ENCODE measurements around the gene C3AR1. TPM values are rescaled to one million over a fixed set of nuclear protein-coding genes. Genes with fewer than 3 reads are reported as not detected.
"Not testable (repeated sequence)": the region's sequence is repeated elsewhere in the genome, so short reads cannot be mapped to it uniquely, and the experiment has no call there.

The C3AR1 gene
- total RNA-seq, 3 donors from 2014 or later = 6.6 to 46.2 (median 17.7) TPM

DNA sequence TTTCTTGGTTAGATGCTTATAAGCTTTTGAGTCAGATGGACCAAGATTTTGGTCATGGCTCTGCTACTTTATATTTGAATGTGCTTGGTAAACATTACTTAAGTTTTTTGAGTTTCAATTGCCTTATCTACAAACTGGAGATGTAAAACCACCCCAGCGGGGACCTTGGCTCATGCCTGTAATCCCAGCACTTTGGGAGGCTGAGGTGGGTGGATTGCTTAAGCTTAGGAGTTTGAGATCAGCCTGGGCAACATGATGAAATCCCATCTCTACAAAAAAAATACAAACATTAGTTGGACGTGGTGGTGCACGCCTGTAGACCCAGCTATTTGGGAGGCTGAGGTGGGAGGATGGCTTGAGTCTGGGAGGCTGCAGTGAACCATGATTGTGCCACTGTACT, 27.1 kb upstream of the C3AR1 start:
- no peaks in the 10 kb centered on the region for H3K4me1 ChIP-seq
- TF ChIP-seq POLR2AphosphoS5 (IDR thresholded peaks at IDR 0.05) (no peak), CTCF (IDR thresholded peaks at IDR 0.05) (no peak), POLR2A (IDR thresholded peaks at IDR 0.05) (no peak)
- no peaks in the 10 kb centered on the region for H3K27me3 ChIP-seq
- intact Hi-C loops (cut with DNase I; ENCODE audit: low total_unique reads) = no loop called here
- no peaks in the 10 kb centered on the region for H3K36me3 ChIP-seq
- no peak overlapping the region for H3K27ac ChIP-seq
- H3K9me3 ChIP-seq = no peaks in the 10 kb centered on the region
- DNase-seq (ENCODE audit: low spot score in 2 of 2) = no peak
- H3K4me3 ChIP-seq = no peak overlapping the region

DNA sequence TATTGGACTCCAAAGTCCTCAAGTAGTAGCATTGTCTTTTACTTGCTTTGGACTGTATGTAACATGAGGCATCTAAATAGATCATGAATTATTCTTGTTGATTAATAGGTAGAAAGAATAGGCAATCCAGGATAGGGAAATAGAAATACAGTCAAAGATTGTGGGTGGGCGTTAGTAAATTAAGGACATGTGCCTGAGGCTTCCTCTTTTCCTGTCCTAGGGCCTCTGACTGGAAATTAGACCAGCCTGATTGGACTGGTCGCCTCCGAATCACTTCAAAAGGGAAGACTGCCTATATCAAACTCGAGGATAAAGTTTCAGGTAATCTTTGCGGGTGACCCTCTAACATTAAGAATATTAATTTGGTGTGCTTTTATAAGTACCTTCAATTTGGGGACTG, 23.6 kb upstream of the C3AR1 start:
- Histone ChIP-seq H3K4me1 (no peaks in the 10 kb centered on the region), H3K27me3 (no peaks in the 10 kb centered on the region), H3K4me3 (no peak overlapping the region), H3K9me3 (no peaks in the 10 kb centered on the region), H3K36me3 (no peaks in the 10 kb centered on the region), H3K27ac (no peak overlapping the region)
- intact Hi-C loops (cut with DNase I; ENCODE audit: low total_unique reads) = no loop called here
- no peak for DNase-seq (ENCODE audit: low spot score in 2 of 2)
- TF ChIP-seq POLR2A (IDR thresholded peaks at IDR 0.05) = no peak

GRCh38 chr12:8089277-8089676, 23.1 kb upstream of the C3AR1 start:
- H3K27me3 ChIP-seq; H3K4me1 ChIP-seq; DNase-seq (ENCODE audit: low spot score in 2 of 2); H3K4me3 ChIP-seq; H3K27ac ChIP-seq; intact Hi-C loops (cut with DNase I; ENCODE audit: low total_unique reads); H3K9me3 ChIP-seq; H3K36me3 ChIP-seq: not testable (repeated sequence)

- intact Hi-C loops (cut with DNase I; ENCODE audit: low total_unique reads) = no loop called here
- Histone ChIP-seq H3K4me3 (no peak overlapping the region), H3K27me3 (no peaks in the 10 kb centered on the region), H3K4me1 (peaks cover 0 to 4% of the 10 kb centered on the region in 2 donors), H3K27ac (peak overlapping the region in 1 of 2 donors; percentile 2), H3K9me3 (no peaks in the 10 kb centered on the region), H3K36me3 (no peaks in the 10 kb centered on the region)
- no peak for DNase-seq (ENCODE audit: low spot score in 2 of 2)
- no peak for TF ChIP-seq POLR2A (IDR thresholded peaks at IDR 0.05)
- no peak for TF ChIP-seq CTCF (IDR thresholded peaks at IDR 0.05)
- no peak for TF ChIP-seq POLR2AphosphoS5 (IDR thresholded peaks at IDR 0.05)
These were observed 22.4 kb upstream of the C3AR1 start for GRCh38 chr12:8088574-8088973.

DNA sequence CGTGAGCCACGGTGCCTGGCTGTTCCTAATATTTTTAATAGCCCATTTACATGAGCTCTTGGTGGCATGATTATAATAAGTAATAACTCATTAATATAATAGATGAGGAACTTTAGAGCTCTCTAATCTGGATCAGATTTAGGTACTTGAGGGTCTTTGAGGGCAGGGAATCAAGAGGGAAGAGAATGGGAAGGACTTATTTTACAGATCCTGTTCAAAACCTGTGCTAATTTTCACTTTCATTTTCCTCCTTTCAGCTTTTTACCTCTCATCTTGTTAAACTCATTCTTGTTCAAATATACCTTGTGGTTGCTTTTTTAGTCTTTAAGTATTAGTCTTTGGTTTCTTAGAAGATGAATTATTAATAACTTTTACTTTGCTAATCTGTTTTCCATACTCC, 21.5 kb upstream of the C3AR1 start:
- TF ChIP-seq CTCF (IDR thresholded peaks at IDR 0.05) = no peak
- TF ChIP-seq POLR2A (IDR thresholded peaks at IDR 0.05) = no peak
- TF ChIP-seq POLR2AphosphoS5 (IDR thresholded peaks at IDR 0.05) = no peak
- Histone ChIP-seq H3K4me3 (no peak overlapping the region), H3K36me3 (no peaks in the 10 kb centered on the region), H3K27me3 (no peaks in the 10 kb centered on the region), H3K27ac (no peak overlapping the region), H3K9me3 (no peaks in the 10 kb centered on the region), H3K4me1 (peaks cover 2 to 4% of the 10 kb centered on the region in 2 donors)
- no peak for DNase-seq (ENCODE audit: low spot score in 2 of 2)
- intact Hi-C loops (cut with DNase I; ENCODE audit: low total_unique reads) = no loop called here

- H3K4me3 ChIP-seq = not testable (repeated sequence)
These were observed 18.2 kb upstream of the C3AR1 start for GRCh38 chr12:8084351-8084750.

GRCh38 chr12:8082808-8083100, 16.6 kb upstream of the C3AR1 start:
- H3K27me3 ChIP-seq = no peaks in the 10 kb centered on the region
- DNase-seq (ENCODE audit: low spot score in 2 of 2) = no peak
- no peaks in the 10 kb centered on the region for H3K9me3 ChIP-seq
- intact Hi-C loops (cut with DNase I; ENCODE audit: low total_unique reads) = loop anchor here (2.0 kb wide), 1 partner anchor 48 kb away; no protein-coding TSS in a partner anchor
- H3K27ac ChIP-seq = peak overlapping the region; percentile 86 to 98
- peak overlapping the region; percentile 68 to 96 (median 92) for H3K4me3 ChIP-seq
- no peaks in the 10 kb centered on the region for H3K36me3 ChIP-seq
- TF ChIP-seq CTCF (IDR thresholded peaks at IDR 0.05) (no peak), POLR2AphosphoS5 (IDR thresholded peaks at IDR 0.05) (no peak), POLR2A (IDR thresholded peaks at IDR 0.05) (no peak)
- H3K4me1 ChIP-seq = peaks cover 2 to 4% of the 10 kb centered on the region in 2 donors

More at GRCh38 chr12:8084351-8084750, 18.2 kb upstream of the C3AR1 start:
- DNase-seq (ENCODE audit: low spot score in 2 of 2); H3K27ac ChIP-seq; intact Hi-C loops (cut with DNase I; ENCODE audit: low total_unique reads); H3K4me1 ChIP-seq; H3K36me3 ChIP-seq; H3K27me3 ChIP-seq; H3K9me3 ChIP-seq: not testable (repeated sequence)

Measured in breast epithelium (tissue), 4 donors.